Measurements from ENCODE around the gene MOGAT2.

Gene MOGAT2

DNA sequence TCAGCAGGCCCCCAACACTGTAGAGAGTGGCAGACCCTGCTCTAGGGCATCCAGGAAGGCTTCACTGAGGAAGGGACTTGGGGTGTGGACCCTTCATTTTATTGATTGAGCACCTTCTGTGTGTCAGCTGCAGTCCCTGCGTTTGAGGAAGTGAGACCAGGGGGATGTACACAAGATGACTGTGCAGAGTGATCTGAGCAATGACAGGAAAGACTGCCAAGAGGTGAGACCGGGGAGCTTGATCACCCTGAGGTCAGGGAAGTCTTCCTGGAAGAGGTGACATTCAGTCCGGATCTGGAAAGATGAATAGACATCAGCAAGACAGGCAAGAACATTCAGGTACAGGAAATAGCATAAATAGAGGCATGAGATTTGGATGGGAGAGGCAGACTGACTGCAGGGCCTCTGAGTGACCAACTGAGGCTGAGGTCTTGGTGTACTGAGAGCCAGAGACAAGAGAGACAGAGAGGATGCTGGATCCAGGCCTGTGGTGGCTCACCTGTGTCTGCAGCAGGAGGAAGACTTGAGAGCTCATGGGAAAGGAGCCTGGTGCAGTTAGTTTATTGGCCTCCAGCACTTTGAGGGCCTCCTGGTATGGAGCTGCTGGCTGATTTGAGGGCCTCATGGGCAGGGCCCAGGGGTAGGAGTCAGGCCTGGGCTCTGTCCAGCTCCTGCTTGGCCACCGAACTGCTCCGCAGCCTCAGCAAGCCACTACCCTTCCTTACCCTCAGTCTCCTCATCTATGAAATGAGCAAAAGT, 56.1 kb downstream of the MOGAT2 start:
- no peak overlapping the region for H3K27ac ChIP-seq
- ChIA-PET POLR2A (ENCODE audit: low non-redundant PET) (no interaction called here), CTCF (interaction anchor here (0.6 kb wide), 1 partner anchor 379 kb away, joined by 4 read pairs; no protein-coding TSS in a partner anchor)
- DNase-seq (ENCODE audit: low spot score): no peak
- TF ChIP-seq, protein P1, sequence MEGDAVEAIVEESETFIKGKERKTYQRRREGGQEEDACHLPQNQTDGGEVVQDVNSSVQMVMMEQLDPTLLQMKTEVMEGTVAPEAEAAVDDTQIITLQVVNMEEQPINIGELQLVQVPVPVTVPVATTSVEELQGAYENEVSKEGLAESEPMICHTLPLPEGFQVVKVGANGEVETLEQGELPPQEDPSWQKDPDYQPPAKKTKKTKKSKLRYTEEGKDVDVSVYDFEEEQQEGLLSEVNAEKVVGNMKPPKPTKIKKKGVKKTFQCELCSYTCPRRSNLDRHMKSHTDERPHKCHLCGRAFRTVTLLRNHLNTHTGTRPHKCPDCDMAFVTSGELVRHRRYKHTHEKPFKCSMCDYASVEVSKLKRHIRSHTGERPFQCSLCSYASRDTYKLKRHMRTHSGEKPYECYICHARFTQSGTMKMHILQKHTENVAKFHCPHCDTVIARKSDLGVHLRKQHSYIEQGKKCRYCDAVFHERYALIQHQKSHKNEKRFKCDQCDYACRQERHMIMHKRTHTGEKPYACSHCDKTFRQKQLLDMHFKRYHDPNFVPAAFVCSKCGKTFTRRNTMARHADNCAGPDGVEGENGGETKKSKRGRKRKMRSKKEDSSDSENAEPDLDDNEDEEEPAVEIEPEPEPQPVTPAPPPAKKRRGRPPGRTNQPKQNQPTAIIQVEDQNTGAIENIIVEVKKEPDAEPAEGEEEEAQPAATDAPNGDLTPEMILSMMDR (conservative IDR thresholded peaks at IDR 0.05; ENCODE audit: low read depth): no peak

DNA sequence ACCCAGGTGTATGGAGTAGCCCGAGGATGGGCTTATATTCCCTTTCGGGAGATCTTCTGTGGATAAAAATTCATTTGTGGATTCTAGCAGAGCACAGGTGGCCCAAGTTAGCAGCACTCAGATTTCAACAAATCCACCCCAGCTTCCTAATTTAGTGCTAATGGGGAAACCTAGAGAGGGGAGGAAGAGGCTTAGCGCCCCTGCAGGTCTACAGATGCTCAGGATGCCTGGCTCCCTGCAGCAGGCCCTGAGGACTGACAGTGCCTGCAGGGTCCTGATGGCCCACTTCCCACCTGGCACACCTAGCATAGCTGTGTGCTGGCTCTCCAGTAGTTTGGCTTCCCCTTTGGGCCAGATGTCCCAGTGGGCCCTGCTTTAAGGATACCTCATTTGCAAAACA, 57.4 kb downstream of the MOGAT2 start:
- CTCF ChIA-PET: no interaction called here
- TF ChIP-seq, protein P1 (conservative IDR thresholded peaks at IDR 0.05; ENCODE audit: low read depth): no peak
- no peak for DNase-seq (ENCODE audit: low spot score)
- POLR2A ChIA-PET (ENCODE audit: low non-redundant PET): no interaction called here
- no peak overlapping the region for H3K27ac ChIP-seq

DNA sequence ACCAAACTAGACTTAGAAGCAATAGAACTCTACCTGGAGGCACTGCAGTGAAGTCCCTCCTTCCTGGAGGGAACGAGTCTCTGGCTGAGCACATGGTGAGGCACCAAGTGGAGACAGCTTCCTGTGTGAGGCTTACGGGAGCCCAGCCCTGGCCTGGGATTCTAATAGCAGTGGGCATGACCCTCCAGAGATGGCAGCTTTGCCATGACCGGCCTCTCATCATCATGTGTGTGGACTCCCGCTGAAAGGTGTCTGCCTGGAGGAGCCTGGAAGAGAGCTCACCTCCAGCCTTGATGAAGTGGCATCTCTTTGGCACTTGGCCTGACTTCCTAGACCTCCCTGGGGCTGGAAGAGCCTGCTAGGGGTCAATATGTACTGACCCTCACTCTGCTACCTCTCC, 58.9 kb downstream of the MOGAT2 start:
- ChIA-PET POLR2A (ENCODE audit: low non-redundant PET) (no interaction called here), CTCF (no interaction called here)
- DNase-seq (ENCODE audit: low spot score): no peak
- TF ChIP-seq, protein P1 (conservative IDR thresholded peaks at IDR 0.05; ENCODE audit: low read depth): no peak
- no peak overlapping the region for H3K27ac ChIP-seq

DNA sequence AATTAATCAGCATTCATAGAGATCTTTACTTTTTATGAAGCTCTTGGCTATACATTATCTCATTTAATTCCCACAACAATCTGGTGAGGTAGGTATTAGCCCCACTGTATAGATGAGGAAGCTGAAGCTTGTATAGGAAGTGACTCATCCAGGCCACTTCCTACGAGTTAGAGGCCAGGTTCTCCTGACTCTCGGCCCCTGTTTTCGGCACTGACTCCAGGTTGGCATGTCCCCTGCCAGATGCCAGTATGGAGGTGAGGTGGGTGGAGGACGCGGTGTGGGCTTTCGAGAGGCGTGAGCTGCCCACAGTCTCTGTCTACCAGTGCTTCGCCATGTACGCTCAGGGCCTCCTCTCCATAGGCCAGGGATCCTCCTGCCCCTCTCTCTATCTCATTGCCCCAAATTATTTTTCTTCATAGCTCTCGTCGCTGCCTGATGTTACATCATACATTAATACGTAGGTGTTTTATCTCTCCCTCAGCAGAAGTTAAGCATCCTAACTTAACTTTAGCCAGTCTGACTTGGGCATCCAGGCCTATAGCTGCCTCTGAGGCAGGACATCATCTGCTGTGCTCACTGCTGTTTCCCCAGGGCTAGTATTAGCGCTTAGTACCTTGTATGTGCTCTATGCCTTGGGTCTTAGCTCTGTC, 59.9 kb downstream of the MOGAT2 start:
- POLR2A ChIA-PET (ENCODE audit: low non-redundant PET): interaction anchor here (0.6 kb wide), 1 partner anchor 132 kb away, joined by 4 read pairs; no protein-coding TSS in a partner anchor
- CTCF ChIA-PET: interaction anchor here (0.6 kb wide), 1 partner anchor 25 kb away, joined by 4 read pairs; no protein-coding TSS in a partner anchor
- no peak overlapping the region for H3K27ac ChIP-seq
- TF ChIP-seq, protein P1 (conservative IDR thresholded peaks at IDR 0.05; ENCODE audit: low read depth): no peak
- no peak for DNase-seq (ENCODE audit: low spot score)

DNA sequence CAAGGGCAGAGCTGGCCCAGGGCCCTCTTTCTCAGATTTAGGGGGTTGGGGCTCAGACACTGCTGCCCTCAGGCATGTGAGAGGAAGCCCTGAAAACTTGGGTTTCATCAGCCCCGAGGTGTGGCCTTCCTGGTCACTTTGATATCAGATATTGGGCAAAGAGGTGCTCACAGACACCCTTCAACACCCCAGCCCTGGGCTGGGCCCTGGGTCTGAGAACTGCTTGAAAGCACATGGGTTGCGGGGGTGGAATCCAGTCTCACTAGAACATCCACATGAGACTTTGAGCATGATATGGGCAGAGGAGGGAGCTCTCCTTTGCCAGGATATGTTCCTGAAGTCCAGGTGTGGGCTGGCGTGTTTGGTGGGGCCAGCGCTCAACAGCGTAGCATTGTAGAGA, 61.3 kb downstream of the MOGAT2 start:
- H3K27ac ChIP-seq: no peak overlapping the region
- ChIA-PET POLR2A (ENCODE audit: low non-redundant PET) (no interaction called here), CTCF (interaction anchor here (0.6 kb wide), 1 partner anchor 16 kb away, joined by 3 read pairs; no protein-coding TSS in a partner anchor)

DNA sequence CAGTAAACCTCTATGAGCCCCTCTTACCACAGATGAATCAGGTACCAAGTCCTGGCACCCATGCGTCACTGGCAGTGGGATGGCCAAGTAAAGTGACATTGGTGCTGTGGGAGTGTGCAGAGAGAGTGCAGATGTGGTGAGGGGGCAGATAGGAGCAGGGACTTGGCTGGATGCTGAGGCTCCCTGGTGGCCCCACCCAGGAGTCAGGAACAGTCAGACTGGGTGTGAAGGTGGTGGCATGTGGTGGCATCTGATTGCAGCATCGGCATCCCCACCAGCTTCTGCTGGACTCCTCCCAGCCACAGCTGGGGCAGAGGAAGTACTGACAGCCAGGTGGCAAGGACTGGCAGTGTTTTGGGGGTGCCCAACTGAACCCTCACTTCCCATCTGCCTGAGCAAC, 62.3 kb downstream of the MOGAT2 start:
- TF ChIP-seq, protein P1 (conservative IDR thresholded peaks at IDR 0.05; ENCODE audit: low read depth): no peak
- CTCF ChIA-PET: interaction anchor here (0.7 to 1.0 kb wide), 2 partner anchors 9 to 1735 kb away, joined by 3 to 4 read pairs; no protein-coding TSS in a partner anchor
- POLR2A ChIA-PET (ENCODE audit: low non-redundant PET): no interaction called here
- DNase-seq (ENCODE audit: low spot score): no peak
- no peak overlapping the region for H3K27ac ChIP-seq

More for the DNA sequence above, 61.3 kb downstream of the MOGAT2 start:
- TF ChIP-seq, protein P1 (conservative IDR thresholded peaks at IDR 0.05; ENCODE audit: low read depth): no peak
- no peak for DNase-seq (ENCODE audit: low spot score)

Measured in RWPE1 (cell line).